ENCODE measurements around the gene ITGA2. TPM values are rescaled to one million over a fixed set of nuclear protein-coding genes. Genes with fewer than 3 reads are reported as not detected.

ITGA2 gene
- total and polyA plus RNA-seq, 9 of the 15 experiments (the other 6 are each of a cell fraction or from before 2014, with no cell fraction given): 0.01 to 0.09 (median 0.03) TPM; not detected in 5

DNA sequence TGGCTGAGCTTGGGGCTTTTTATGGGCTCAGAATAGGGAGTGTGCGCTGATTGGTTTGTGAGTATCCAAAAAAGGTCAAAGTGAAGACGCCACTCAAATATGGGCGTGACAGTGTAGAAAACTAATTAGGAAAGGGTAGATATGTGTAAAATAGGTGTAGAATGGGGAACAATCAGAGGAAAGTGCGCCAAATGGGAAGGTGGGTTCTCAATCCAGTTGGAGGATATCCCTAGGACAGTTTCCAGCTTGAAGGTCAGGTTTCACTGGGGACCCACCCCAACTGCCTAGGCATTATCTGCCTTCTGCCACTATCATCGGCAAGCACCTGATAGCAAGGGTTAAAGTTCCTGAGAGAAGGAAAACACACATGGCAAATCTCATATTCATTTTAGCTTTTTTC is 129.7 kb downstream of the ITGA2 start (continued):
- no peak for TF ChIP-seq JUND (IDR thresholded peaks at IDR 0.05; ENCODE audit: borderline replicate concordance, low read depth, low read length)
- no peak for TF ChIP-seq JUND (tag; IDR thresholded peaks at IDR 0.05; ENCODE audit: borderline replicate concordance, low read depth, low read length)
- TF ChIP-seq NR1H2 (CRISPR knock-in tag; IDR thresholded peaks at IDR 0.05): no peak
- no peak for TF ChIP-seq ZNF165 (CRISPR knock-in tag; IDR thresholded peaks at IDR 0.05; ENCODE audit: borderline replicate concordance)
- no peak for TF ChIP-seq XRCC3 (IDR thresholded peaks at IDR 0.05)
- TF ChIP-seq MEF2A (IDR thresholded peaks at IDR 0.05; ENCODE audit: control insufficient read depth, low read depth, low read length): no peak
- TF ChIP-seq, protein P1, sequence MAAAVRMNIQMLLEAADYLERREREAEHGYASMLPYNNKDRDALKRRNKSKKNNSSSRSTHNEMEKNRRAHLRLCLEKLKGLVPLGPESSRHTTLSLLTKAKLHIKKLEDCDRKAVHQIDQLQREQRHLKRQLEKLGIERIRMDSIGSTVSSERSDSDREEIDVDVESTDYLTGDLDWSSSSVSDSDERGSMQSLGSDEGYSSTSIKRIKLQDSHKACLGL (CRISPR knock-in tag; IDR thresholded peaks at IDR 0.05; ENCODE audit: borderline replicate concordance, poor library complexity, severe bottlenecking): no peak
- TF ChIP-seq TAF9B (IDR thresholded peaks at IDR 0.05; ENCODE audit: partially characterized antibody): no peak
- TF ChIP-seq HDAC2 (IDR thresholded peaks at IDR 0.05): no peak; the same call in 1 of the 2 replicates
- no peak for TF ChIP-seq YY1 (IDR thresholded peaks at IDR 0.05; ENCODE audit: borderline replicate concordance in 1 of 3, control insufficient read depth in 1 of 3, extremely low read depth in 1 of 3, insufficient read depth in 3 of 3, insufficient read length in 1 of 3, insufficient replicate concordance in 2 of 3, low read depth in 1 of 3, low read length in 2 of 3)
- TF ChIP-seq, protein P2, sequence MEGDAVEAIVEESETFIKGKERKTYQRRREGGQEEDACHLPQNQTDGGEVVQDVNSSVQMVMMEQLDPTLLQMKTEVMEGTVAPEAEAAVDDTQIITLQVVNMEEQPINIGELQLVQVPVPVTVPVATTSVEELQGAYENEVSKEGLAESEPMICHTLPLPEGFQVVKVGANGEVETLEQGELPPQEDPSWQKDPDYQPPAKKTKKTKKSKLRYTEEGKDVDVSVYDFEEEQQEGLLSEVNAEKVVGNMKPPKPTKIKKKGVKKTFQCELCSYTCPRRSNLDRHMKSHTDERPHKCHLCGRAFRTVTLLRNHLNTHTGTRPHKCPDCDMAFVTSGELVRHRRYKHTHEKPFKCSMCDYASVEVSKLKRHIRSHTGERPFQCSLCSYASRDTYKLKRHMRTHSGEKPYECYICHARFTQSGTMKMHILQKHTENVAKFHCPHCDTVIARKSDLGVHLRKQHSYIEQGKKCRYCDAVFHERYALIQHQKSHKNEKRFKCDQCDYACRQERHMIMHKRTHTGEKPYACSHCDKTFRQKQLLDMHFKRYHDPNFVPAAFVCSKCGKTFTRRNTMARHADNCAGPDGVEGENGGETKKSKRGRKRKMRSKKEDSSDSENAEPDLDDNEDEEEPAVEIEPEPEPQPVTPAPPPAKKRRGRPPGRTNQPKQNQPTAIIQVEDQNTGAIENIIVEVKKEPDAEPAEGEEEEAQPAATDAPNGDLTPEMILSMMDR (IDR thresholded peaks at IDR 0.05 in 2 of 3, conservative IDR thresholded peaks at IDR 0.05 in 1 of 3; ENCODE audit: insufficient read depth in 2 of 3, low read depth in 1 of 3, low read length in 3 of 3): no peak
- TF ChIP-seq, protein P3, sequence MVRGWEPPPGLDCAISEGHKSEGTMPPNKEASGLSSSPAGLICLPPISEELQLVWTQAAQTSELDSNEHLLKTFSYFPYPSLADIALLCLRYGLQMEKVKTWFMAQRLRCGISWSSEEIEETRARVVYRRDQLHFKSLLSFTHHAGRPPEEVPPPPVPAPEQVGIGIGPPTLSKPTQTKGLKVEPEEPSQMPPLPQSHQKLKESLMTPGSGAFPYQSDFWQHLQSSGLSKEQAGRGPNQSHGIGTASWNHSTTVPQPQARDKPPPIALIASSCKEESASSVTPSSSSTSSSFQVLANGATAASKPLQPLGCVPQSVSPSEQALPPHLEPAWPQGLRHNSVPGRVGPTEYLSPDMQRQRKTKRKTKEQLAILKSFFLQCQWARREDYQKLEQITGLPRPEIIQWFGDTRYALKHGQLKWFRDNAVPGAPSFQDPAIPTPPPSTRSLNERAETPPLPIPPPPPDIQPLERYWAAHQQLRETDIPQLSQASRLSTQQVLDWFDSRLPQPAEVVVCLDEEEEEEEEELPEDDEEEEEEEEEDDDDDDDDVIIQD (CRISPR knock-in tag; IDR thresholded peaks at IDR 0.05): no peak
- no peak for TF ChIP-seq GTF2E2 (tag; IDR thresholded peaks at IDR 0.05)
- TF ChIP-seq, protein P4, sequence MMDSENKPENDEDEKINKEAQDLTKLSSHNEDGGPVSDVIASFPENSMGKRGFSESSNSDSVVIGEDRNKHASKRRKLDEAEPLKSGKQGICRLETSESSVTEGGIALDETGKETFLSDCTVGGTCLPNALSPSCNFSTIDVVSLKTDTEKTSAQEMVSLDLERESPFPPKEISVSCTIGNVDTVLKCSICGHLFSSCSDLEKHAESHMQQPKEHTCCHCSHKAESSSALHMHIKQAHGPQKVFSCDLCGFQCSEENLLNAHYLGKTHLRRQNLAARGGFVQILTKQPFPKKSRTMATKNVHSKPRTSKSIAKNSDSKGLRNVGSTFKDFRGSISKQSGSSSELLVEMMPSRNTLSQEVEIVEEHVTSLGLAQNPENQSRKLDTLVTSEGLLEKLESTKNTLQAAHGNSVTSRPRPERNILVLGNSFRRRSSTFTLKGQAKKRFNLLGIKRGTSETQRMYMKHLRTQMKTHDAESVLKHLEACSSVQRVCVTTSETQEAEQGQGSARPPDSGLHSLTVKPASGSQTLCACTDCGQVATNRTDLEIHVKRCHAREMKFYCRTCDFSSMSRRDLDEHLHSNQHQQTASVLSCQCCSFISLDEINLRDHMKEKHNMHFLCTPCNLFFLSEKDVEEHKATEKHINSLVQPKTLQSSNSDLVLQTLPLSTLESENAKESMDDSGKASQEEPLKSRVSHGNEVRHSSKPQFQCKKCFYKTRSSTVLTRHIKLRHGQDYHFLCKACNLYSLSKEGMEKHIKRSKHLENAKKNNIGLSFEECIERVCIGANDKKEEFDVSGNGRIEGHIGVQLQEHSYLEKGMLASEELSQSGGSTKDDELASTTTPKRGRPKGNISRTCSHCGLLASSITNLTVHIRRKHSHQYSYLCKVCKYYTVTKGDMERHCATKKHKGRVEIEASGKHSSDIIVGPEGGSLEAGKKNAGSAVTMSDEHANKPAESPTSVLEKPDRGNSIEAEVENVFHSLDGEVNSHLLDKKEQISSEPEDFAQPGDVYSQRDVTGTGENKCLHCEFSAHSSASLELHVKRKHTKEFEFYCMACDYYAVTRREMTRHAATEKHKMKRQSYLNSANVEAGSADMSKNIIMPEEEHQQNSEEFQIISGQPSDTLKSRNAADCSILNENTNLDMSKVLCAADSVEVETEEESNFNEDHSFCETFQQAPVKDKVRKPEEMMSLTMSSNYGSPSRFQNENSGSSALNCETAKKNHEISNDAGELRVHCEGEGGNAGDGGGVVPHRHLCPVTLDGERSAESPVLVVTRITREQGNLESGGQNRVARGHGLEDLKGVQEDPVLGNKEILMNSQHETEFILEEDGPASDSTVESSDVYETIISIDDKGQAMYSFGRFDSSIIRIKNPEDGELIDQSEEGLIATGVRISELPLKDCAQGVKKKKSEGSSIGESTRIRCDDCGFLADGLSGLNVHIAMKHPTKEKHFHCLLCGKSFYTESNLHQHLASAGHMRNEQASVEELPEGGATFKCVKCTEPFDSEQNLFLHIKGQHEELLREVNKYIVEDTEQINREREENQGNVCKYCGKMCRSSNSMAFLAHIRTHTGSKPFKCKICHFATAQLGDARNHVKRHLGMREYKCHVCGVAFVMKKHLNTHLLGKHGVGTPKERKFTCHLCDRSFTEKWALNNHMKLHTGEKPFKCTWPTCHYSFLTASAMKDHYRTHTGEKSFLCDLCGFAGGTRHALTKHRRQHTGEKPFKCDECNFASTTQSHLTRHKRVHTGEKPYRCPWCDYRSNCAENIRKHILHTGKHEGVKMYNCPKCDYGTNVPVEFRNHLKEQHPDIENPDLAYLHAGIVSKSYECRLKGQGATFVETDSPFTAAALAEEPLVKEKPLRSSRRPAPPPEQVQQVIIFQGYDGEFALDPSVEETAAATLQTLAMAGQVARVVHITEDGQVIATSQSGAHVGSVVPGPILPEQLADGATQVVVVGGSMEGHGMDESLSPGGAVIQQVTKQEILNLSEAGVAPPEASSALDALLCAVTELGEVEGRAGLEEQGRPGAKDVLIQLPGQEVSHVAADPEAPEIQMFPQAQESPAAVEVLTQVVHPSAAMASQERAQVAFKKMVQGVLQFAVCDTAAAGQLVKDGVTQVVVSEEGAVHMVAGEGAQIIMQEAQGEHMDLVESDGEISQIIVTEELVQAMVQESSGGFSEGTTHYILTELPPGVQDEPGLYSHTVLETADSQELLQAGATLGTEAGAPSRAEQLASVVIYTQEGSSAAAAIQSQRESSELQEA (IDR thresholded peaks at IDR 0.05; ENCODE audit: low read depth): no peak
- TF ChIP-seq C11orf30 (IDR thresholded peaks at IDR 0.05; ENCODE audit: low read depth): no peak
- TF ChIP-seq CAMTA2 (CRISPR knock-in tag; conservative IDR thresholded peaks at IDR 0.05): no peak

Data from K562 (cell line).